A549 treated with CpdA at 1 μM for 4 hours (cell line): Measurements from ENCODE around the gene FAM53A. TPM values are rescaled to one million over a fixed set of nuclear protein-coding genes. Genes with fewer than 3 reads are reported as not detected.

Source experiments
- total RNA-seq: library from RNA; stranded (reverse); fragments of 200-300 nt; extraction: Qiagen RNA extraction; gene quantifications from 5 replicates; pipeline ENCODE4 v1.2.3, GENCODE V29; 2022; ENCODE audit warnings: low read depth

Gene FAM53A
- total RNA-seq: 0.49 to 1.4 TPM (median 1.0 TPM) in 5 replicates

GRCh38 chr4:1683736-1684505, at the start of gene FAM53A:
FAM53A (minus strand) TSS chr4:1684313; CDS start chr4:1668741, 15,572 bp downstream.

GRCh38 chr4:1721003-1721665, 37.0 kb upstream of the FAM53A start, which contains the start of the genes TACC3 and TMEM129:
TACC3 (plus strand) TSS chr4:1721521; CDS start chr4:1723422, 1,901 bp downstream.
TMEM129 (minus strand) TSS chr4:1721323; CDS start chr4:1720837, 486 bp downstream.

GRCh38 chr4:1712216-1713002, 28.3 kb upstream of the FAM53A start, which contains the start of gene SLBP:
SLBP (minus strand) TSS chr4:1712319; CDS start chr4:1712188, 131 bp downstream.

Other genes starting within 250 kb of the FAM53A start
- 67.7 to 87.8 TPM (median 74.0 TPM) in 5 replicates for gene SLBP, start 28.0 kb upstream of the FAM53A start, total RNA-seq
- gene TMEM129, start 37.0 kb upstream of the FAM53A start, total RNA-seq: 15.8 to 26.7 TPM (median 22.5 TPM) in 5 replicates
- 77.7 to 93.8 TPM (median 83.2 TPM) in 5 replicates for gene TACC3, start 37.2 kb upstream of the FAM53A start, total RNA-seq
- gene FGFR3, start 109.0 kb upstream of the FAM53A start, total RNA-seq: 1.1 to 3.0 TPM (median 1.5 TPM) in 5 replicates
- 25.4 to 31.2 TPM (median 29.1 TPM) in 5 replicates for gene LETM1, start 171.8 kb upstream of the FAM53A start, total RNA-seq
- gene NSD2, start 187.1 kb upstream of the FAM53A start, total RNA-seq: 39.8 to 47.2 TPM (median 44.3 TPM) in 5 replicates